HepG2 (cell line): ENCODE measurements around the gene JPH3. TPM values are rescaled to one million over a fixed set of nuclear protein-coding genes. Genes with fewer than 3 reads are reported as not detected.

Experiments used
- ATAC-seq: fragments of 200-7000 bp; cut with Tn5 transposase; 3 replicates; pipeline ENCODE4 v1.9.1; 2020; ENCODE audit warnings: mild to moderate bottlenecking, moderate library complexity
- BruUV-seq: library from RNA; stranded (reverse); fragments of 400-500 nt; replicated peaks from 2 replicates; lab custom pipeline; 2021; lab: Mats Ljungman, UMichigan
- CTCF ChIA-PET: fragments of 300-600 bp; formaldehyde crosslinking; extraction: SDS; loops from one replicate; lab custom pipeline; 2021; ENCODE audit warnings: low total read pairs, inconsistent platforms, low intra/inter-chr PET ratio; lab: Yijun Ruan, JAX
- POLR2A ChIA-PET: fragments of 350-600 bp; sonication (Branson Sonifier 250); formaldehyde crosslinking; loops from one replicate; lab custom pipeline; 2020; ENCODE audit warnings: antibody characterized with exemption, inconsistent platforms; lab: Yijun Ruan, JAX
- DNase-seq: peaks from one replicate; pipeline ENCODE4 v3.0.0-alpha.2; 2015; ENCODE audit warnings: low spot score
- FAIRE-seq: peaks from 3 replicates; lab custom pipeline; 2011; peaks lifted over from hg19 to GRCh38; lab: Jason Lieb, UNC
- H2AFZ ChIP-seq: one replicate; pipeline ENCODE4 v1.6.1; 2011; ENCODE audit warnings: low read length, inconsistent platforms
- H3K27ac ChIP-seq: fragments of 300-600 bp; 3 replicates; pipeline ENCODE4 v1.8.0; 2011; ENCODE audit warnings: mixed run types, mild to moderate bottlenecking, mixed read lengths, low read length, inconsistent platforms; ENCODE audit not compliant: insufficient read depth; ENCODE audit errors: extremely low read length
- H3K27me3 ChIP-seq, 2 experiments: fragments of 200-600 bp in 1 of 2; 2 replicates in 1 of 2; 3 replicates in 1 of 2; pipeline versions ENCODE4 v1.6.0 to v1.8.0; 2011; ENCODE audit warnings: low read length in 2 of 2, mild to moderate bottlenecking in 2 of 2, moderate library complexity in 2 of 2, inconsistent platforms in 1 of 2; ENCODE audit not compliant: insufficient read depth in 2 of 2, control insufficient read depth in 1 of 2
- H3K36me3 ChIP-seq, 2 experiments: fragments of 200-600 bp in 1 of 2; replicated peaks in 1 of 2; 2 replicates in 1 of 2; 3 replicates in 1 of 2; pipeline versions ENCODE4 v1.5.1 to v1.8.0; 2011; ENCODE audit warnings: low read length in 2 of 2, inconsistent platforms in 1 of 2; ENCODE audit not compliant: insufficient read depth in 2 of 2, control insufficient read depth in 1 of 2
- H3K4me1 ChIP-seq: 2 replicates; pipeline ENCODE4 v1.5.1; 2012; ENCODE audit warnings: low read length, inconsistent platforms; ENCODE audit not compliant: insufficient read depth
- H3K4me2 ChIP-seq: 2 replicates; pipeline ENCODE4 v1.6.0; 2011; ENCODE audit warnings: low read depth, low read length, inconsistent platforms
- H3K4me3 ChIP-seq, 3 experiments: fragments of 200-600 bp in 1 of 3; sonication (generic), shearing (Covaris generic) in 1 of 3; replicated peaks in 1 of 3; 2 replicates each; pipeline ENCODE4 v1.5.1; 2011 to 2016; ENCODE audit warnings: low read length in 3 of 3, inconsistent platforms in 2 of 3, low read depth in 2 of 3, mild to moderate bottlenecking in 2 of 3, control low read depth in 1 of 3, mixed read lengths in 1 of 3; ENCODE audit not compliant: insufficient read depth in 1 of 3
- H3K79me2 ChIP-seq: one replicate; pipeline ENCODE4 v1.6.1; 2011; ENCODE audit warnings: low read length, inconsistent platforms; ENCODE audit not compliant: insufficient read depth
- H3K9ac ChIP-seq: 2 replicates; pipeline ENCODE4 v1.6.0; 2011; ENCODE audit warnings: mild to moderate bottlenecking, low read depth, low read length, inconsistent platforms; ENCODE audit not compliant: insufficient read depth
- H3K9me3 ChIP-seq: 2 replicates; pipeline ENCODE4 v1.5.1; 2012; ENCODE audit warnings: mild to moderate bottlenecking, low read length
- H4K20me1 ChIP-seq: 2 replicates; pipeline ENCODE4 v1.6.0; 2011; ENCODE audit warnings: inconsistent platforms, mild to moderate bottlenecking, low read length, moderate library complexity; ENCODE audit not compliant: insufficient read depth
- CREB3 ChIP-seq: sonication (generic); formaldehyde crosslinking; IDR thresholded peaks from 2 replicates; pipeline ENCODE4 v1.5.0; 2020; ENCODE audit warnings: missing genetic modification reagents
- GTF3A ChIP-seq: sonication (generic); formaldehyde crosslinking; conservative IDR thresholded peaks from 2 replicates; pipeline ENCODE4 v1.4.0; 2020; ENCODE audit warnings: mild to moderate bottlenecking, missing genetic modification reagents
- RFX5 ChIP-seq: IDR thresholded peaks from 2 replicates; pipeline ENCODE4 v1.6.1; 2011; ENCODE audit warnings: low read depth, low read length, improper control_type of control experiment
- SMYD3 ChIP-seq: sonication (generic); formaldehyde crosslinking; IDR thresholded peaks from 2 replicates; pipeline ENCODE4 v1.8.1; 2023; ENCODE audit warnings: mild to moderate bottlenecking, missing genetic modification reagents
- ZNF10 ChIP-seq: sonication (generic); formaldehyde crosslinking; IDR thresholded peaks from 2 replicates; pipeline ENCODE4 v1.4.0; 2020; ENCODE audit warnings: mild to moderate bottlenecking, low read depth, missing genetic modification reagents, borderline replicate concordance
- ZNF562 ChIP-seq: sonication (generic); formaldehyde crosslinking; IDR thresholded peaks from 2 replicates; pipeline ENCODE4 v1.8.0; 2022; ENCODE audit warnings: missing genetic modification reagents, borderline replicate concordance
- ZNF629 ChIP-seq: sonication (generic); formaldehyde crosslinking; conservative IDR thresholded peaks from 2 replicates; pipeline ENCODE4 v1.5.0; 2020; ENCODE audit warnings: missing genetic modification reagents
- WGBS: methylation state at CpG from one replicate; pipeline ENCODE4 v1.1.6; 2017; ENCODE audit warnings: low lambda C conversion rate; 5-methylcytosine and 5-hydroxymethylcytosine counted together
- in situ Hi-C: cut with HindIII; loops from 2 replicates; pipeline ENCODE4 v1.10.0; 2017; ENCODE audit warnings: low pct_unique_long_range_greater_than_20kb; ENCODE audit not compliant: extremely low pct_ligation_motif_present
- intact Hi-C: fragments of 100-400 bp; cut with micrococcal nuclease; formaldehyde crosslinking; loops from one replicate; pipeline ENCODE4 v1.10.0; 2022; ENCODE audit not compliant: unreplicated experiment
- polyA plus RNA-seq, 8 experiments: library from polyadenylated mRNA; depleted of rRNA in 3 of 8; stranded (reverse) in 7 of 8; unstranded in 1 of 8; fragments of >200 nt; fragmentation: Illumina TruSeq in 4 of 8; extraction: Trizol in 4 of 8; gene quantifications; 2 replicates each; pipeline versions ENCODE4 v1.2.1 to v1.2.3, GENCODE V29; 2011 to 2016; ENCODE audit warnings: low read depth in 4 of 8, missing spikeins in 1 of 8, mixed read lengths in 1 of 8; ENCODE audit not compliant: insufficient read depth in 1 of 8
- total RNA-seq, 5 experiments: library from RNA; depleted of rRNA; stranded (reverse); fragments of >200 nt; fragmentation: Illumina TruSeq; extraction: Trizol; gene quantifications; 2 replicates each; pipeline ENCODE4 v1.2.3, GENCODE V29; 2016; ENCODE audit warnings: low read depth in 1 of 5

The JPH3 gene
- total and polyA plus RNA-seq, 2 of the 13 experiments (the other 11 are each of a cell fraction or from before 2014, with no cell fraction given): not detected

- H4K20me1 ChIP-seq: peaks cover 8% of the 10 kb centered on the region; the same call in 1 of the 2 replicates
- H3K4me3 ChIP-seq: no peak overlapping the region
- no peaks in the 10 kb centered on the region for H3K79me2 ChIP-seq
- ATAC-seq: no peak
- in situ Hi-C loops (no loop called here), intact Hi-C loops (no loop called here)
- 23% methylated on average over 11 of the region's 12 CpGs for WGBS
- TF ChIP-seq ZNF629 (CRISPR knock-in tag): 0 out of 2 replicates have a peak, but pooled peaks have one; percentile 18
- TF ChIP-seq ZNF10: no peak
- TF ChIP-seq RFX5: no peak
- no peaks in the 10 kb centered on the region for H3K4me1 ChIP-seq
- no TSS peak for BruUV-seq
- CTCF ChIA-PET: no interaction called here
- H2AFZ ChIP-seq: no peak overlapping the region
- POLR2A ChIA-PET: no interaction called here
- DNase-seq: no peak
- no peaks in the 10 kb centered on the region for H3K9me3 ChIP-seq
- no peak overlapping the region for H3K4me2 ChIP-seq
- FAIRE-seq: no peak
- no peaks in the 10 kb centered on the region for H3K36me3 ChIP-seq
- H3K9ac ChIP-seq: no peak overlapping the region
- no peak overlapping the region for H3K27ac ChIP-seq
- H3K27me3 ChIP-seq: peaks cover 37 to 82% of the 10 kb centered on the region in 2 experiments
These were observed 15.9 kb downstream of the JPH3 start for GRCh38 chr16:87618216-87618615.

- no peak overlapping the region for H3K4me3 ChIP-seq
- H4K20me1 ChIP-seq: peaks cover 3% of the 10 kb centered on the region; the same call in 1 of the 2 replicates
- TF ChIP-seq GTF3A (CRISPR knock-in tag): no peak
- no peak for TF ChIP-seq SMYD3 (CRISPR knock-in tag)
- TF ChIP-seq ZNF562 (CRISPR knock-in tag): no peak
- no peak for TF ChIP-seq CREB3
- TF ChIP-seq, all 625 proteins: peak for 0
- Histone ChIP-seq H3K9ac (no peak overlapping the region), H3K36me3 (no peaks in the 10 kb centered on the region), H3K27me3 (peaks cover 37 to 86% of the 10 kb centered on the region in 2 experiments), H3K27ac (no peak overlapping the region), H3K4me2 (no peak overlapping the region), H3K79me2 (no peaks in the 10 kb centered on the region), H3K9me3 (no peaks in the 10 kb centered on the region), H3K4me1 (no peaks in the 10 kb centered on the region), H2AFZ (no peak overlapping the region)
- ATAC-seq (no peak), DNase-seq (no peak), FAIRE-seq (no peak)
- POLR2A ChIA-PET: no interaction called here
- BruUV-seq: no TSS peak
- 27% methylated on average over 21 of the region's 26 CpGs for WGBS
- intact Hi-C loops: no loop called here
- CTCF ChIA-PET: no interaction called here
- in situ Hi-C loops: no loop called here
These were observed 17.3 kb downstream of the JPH3 start for GRCh38 chr16:87619360-87620200.
